H9 (cell line): Measurements from ENCODE around the gene FICD. TPM values are rescaled to one million over a fixed set of nuclear protein-coding genes. Genes with fewer than 3 reads are reported as not detected.
A peak's percentile ranks its signal among the peaks of the same experiment; 100 is the strongest.

Experiments used
- DNase-seq: peaks from one replicate; pipeline ENCODE4 v3.0.0-alpha.2; 2017
- H2AFZ ChIP-seq: one replicate; pipeline ENCODE4 v1.6.1; 2013; ENCODE audit warnings: mild to moderate bottlenecking, low read length, control low read depth, moderate library complexity
- H2AK5ac ChIP-seq: 2 replicates; pipeline ENCODE4 v1.6.1; 2013; ENCODE audit warnings: low read length, control low read depth, mixed read lengths; ENCODE audit not compliant: insufficient read length
- H2BK120ac ChIP-seq: one replicate; pipeline ENCODE4 v1.6.1; 2013; ENCODE audit warnings: low read depth, mild to moderate bottlenecking, low read length, control low read depth, inconsistent platforms; ENCODE audit not compliant: poor library complexity, severe bottlenecking
- H2BK12ac ChIP-seq: 2 replicates; pipeline ENCODE4 v1.6.1; 2013; ENCODE audit warnings: low read length, control low read depth, mixed read lengths, low read depth; ENCODE audit not compliant: insufficient read length
- H2BK15ac ChIP-seq: 2 replicates; pipeline ENCODE4 v1.6.1; 2013; ENCODE audit warnings: low read depth, low read length, control low read depth
- H2BK20ac ChIP-seq: one replicate; pipeline ENCODE4 v1.6.1; 2013; ENCODE audit warnings: low read depth, mild to moderate bottlenecking, low read length, control low read depth, inconsistent platforms; ENCODE audit not compliant: poor library complexity, severe bottlenecking
- H2BK5ac ChIP-seq: 2 replicates; pipeline ENCODE4 v1.6.1; 2013; ENCODE audit warnings: low read length, control low read depth, mixed read lengths; ENCODE audit not compliant: insufficient read length
- H3K14ac ChIP-seq: 2 replicates; pipeline ENCODE4 v1.6.1; 2013; ENCODE audit warnings: low read length, control low read depth; ENCODE audit not compliant: insufficient read depth
- H3K18ac ChIP-seq: 2 replicates; pipeline ENCODE4 v1.6.1; 2013; ENCODE audit warnings: low read depth, mild to moderate bottlenecking, mixed read lengths, low read length, control low read depth; ENCODE audit not compliant: insufficient read length
- H3K23ac ChIP-seq: 2 replicates; pipeline ENCODE4 v1.6.1; 2013; ENCODE audit warnings: low read length, control low read depth, mixed read lengths, low read depth; ENCODE audit not compliant: insufficient read length
- H3K23me2 ChIP-seq: 2 replicates; pipeline ENCODE4 v1.6.1; 2013; ENCODE audit warnings: low read depth, mild to moderate bottlenecking, mixed read lengths, low read length, control low read depth; ENCODE audit not compliant: insufficient read length, poor library complexity, severe bottlenecking
- H3K27ac ChIP-seq: 2 replicates; pipeline ENCODE4 v1.5.1; 2013; ENCODE audit warnings: low read length, control low read depth, mixed read lengths, low read depth; ENCODE audit not compliant: insufficient read length
- H3K27me3 ChIP-seq: 2 replicates; pipeline ENCODE4 v1.6.1; 2013; ENCODE audit warnings: low read length, control low read depth, inconsistent platforms; ENCODE audit not compliant: insufficient read depth
- H3K4ac ChIP-seq: 2 replicates; pipeline ENCODE4 v1.6.1; 2013; ENCODE audit warnings: low read depth, mild to moderate bottlenecking, control low read depth, inconsistent platforms, low read length, moderate library complexity
- H3K4me1 ChIP-seq: 2 replicates; pipeline ENCODE4 v1.6.1; 2013; ENCODE audit warnings: low read length, control low read depth, inconsistent platforms; ENCODE audit not compliant: insufficient read depth
- H3K4me2 ChIP-seq: 2 replicates; pipeline ENCODE4 v1.6.1; 2013; ENCODE audit warnings: low read length, control low read depth, mixed read lengths; ENCODE audit not compliant: insufficient read length, insufficient read depth
- H3K56ac ChIP-seq: 2 replicates; pipeline ENCODE4 v1.6.1; 2013; ENCODE audit warnings: low read depth, mild to moderate bottlenecking, mixed read lengths, low read length, control low read depth; ENCODE audit not compliant: insufficient read length
- H3K79me1 ChIP-seq: 2 replicates; pipeline ENCODE4 v1.6.1; 2013; ENCODE audit warnings: low read depth, mild to moderate bottlenecking, moderate library complexity, low read length, control low read depth, inconsistent platforms; ENCODE audit not compliant: insufficient read depth, poor library complexity, severe bottlenecking
- H3K79me2 ChIP-seq: 2 replicates; pipeline ENCODE4 v1.6.1; 2013; ENCODE audit warnings: low read length, control low read depth, inconsistent platforms; ENCODE audit not compliant: insufficient read depth
- H3K9ac ChIP-seq: 2 replicates; pipeline ENCODE4 v1.6.1; 2013; ENCODE audit warnings: low read length, control low read depth, mixed read lengths; ENCODE audit not compliant: insufficient read length; ENCODE audit errors: extremely low read depth
- H3K9me3 ChIP-seq: one replicate; pipeline ENCODE4 v1.6.1; 2013; ENCODE audit warnings: low read depth, low read length, inconsistent platforms; ENCODE audit not compliant: control insufficient read depth
- H3T11ph ChIP-seq: one replicate; pipeline ENCODE4 v1.6.1; 2013; ENCODE audit warnings: mild to moderate bottlenecking, low read length, control low read depth, inconsistent platforms
- H4K20me1 ChIP-seq: one replicate; pipeline ENCODE4 v1.6.1; 2013; ENCODE audit not compliant: control insufficient read depth, insufficient read length, insufficient read depth
- H4K5ac ChIP-seq: 2 replicates; pipeline ENCODE4 v1.6.1; 2013; ENCODE audit warnings: low read depth, mild to moderate bottlenecking, mixed read lengths, low read length, control low read depth; ENCODE audit not compliant: insufficient read length
- H4K8ac ChIP-seq: replicated peaks from 2 replicates; pipeline ENCODE4 v1.6.1; 2013; ENCODE audit warnings: low read length, control low read depth, mixed read lengths, low read depth; ENCODE audit not compliant: insufficient read length
- H4K91ac ChIP-seq: 2 replicates; pipeline ENCODE4 v1.6.1; 2013; ENCODE audit warnings: low read depth, mild to moderate bottlenecking, moderate library complexity, mixed read lengths, low read length, control low read depth; ENCODE audit not compliant: insufficient read length
- H3K27ac Mint-ChIP-seq, 3 experiments: 2 replicates in 2 of 3; 3 replicates in 1 of 3; pipeline ENCODE4 v1.8.0; 2020 to 2021; ENCODE audit warnings: mixed read lengths in 3 of 3, mild to moderate bottlenecking in 1 of 3, moderate library complexity in 1 of 3
- H3K27me3 Mint-ChIP-seq: 2 replicates; pipeline ENCODE4 v1.8.0; 2021; ENCODE audit warnings: low read depth, mild to moderate bottlenecking, moderate library complexity, mixed read lengths
- H3K36me3 Mint-ChIP-seq, 3 experiments: 2 replicates in 2 of 3; 3 replicates in 1 of 3; pipeline ENCODE4 v1.8.0; 2020 to 2021; ENCODE audit warnings: low read depth in 3 of 3, mixed read lengths in 3 of 3; ENCODE audit not compliant: insufficient read depth in 1 of 3
- H3K4me1 Mint-ChIP-seq, 2 experiments: 2 replicates each; pipeline ENCODE4 v1.8.0; 2020; ENCODE audit warnings: mixed read lengths in 2 of 2
- H3K4me3 Mint-ChIP-seq, 2 experiments: 2 replicates in 1 of 2; 3 replicates in 1 of 2; pipeline ENCODE4 v1.8.0; 2020 to 2021; ENCODE audit warnings: mild to moderate bottlenecking in 2 of 2, mixed read lengths in 2 of 2, moderate library complexity in 1 of 2
- H3K9me3 Mint-ChIP-seq, 2 experiments: 2 replicates in 1 of 2; 3 replicates in 1 of 2; pipeline ENCODE4 v1.8.0; 2020; ENCODE audit warnings: mild to moderate bottlenecking in 2 of 2, mixed read lengths in 2 of 2, moderate library complexity in 1 of 2
- WGBS: extraction: QIAGEN DNeasy Blood & Tissue Kit; methylation state at CpG from one replicate; pipeline ENCODE4 v1.1.7; 2013; ENCODE audit warnings: missing lambda C conversion rate, low lambda C conversion rate, mixed read lengths; ENCODE audit not compliant: insufficient read length; ENCODE audit errors: extremely low coverage; 5-methylcytosine and 5-hydroxymethylcytosine counted together
- total RNA-seq: library from RNA; stranded (reverse); gene quantifications from 2 replicates; pipeline ENCODE4 v1.2.1, GENCODE V29; 2021
- TF ChIP-seq, protein P1 (sequence below): fragments of 200-600 bp; sonication (generic); conservative IDR thresholded peaks from 3 replicates; pipeline ENCODE4 v1.8.0; 2021; ENCODE audit warnings: antibody characterized with exemption, mild to moderate bottlenecking

FICD gene
- total RNA-seq, 1 experiment from 2014 or later = 5.1 TPM

DNA sequence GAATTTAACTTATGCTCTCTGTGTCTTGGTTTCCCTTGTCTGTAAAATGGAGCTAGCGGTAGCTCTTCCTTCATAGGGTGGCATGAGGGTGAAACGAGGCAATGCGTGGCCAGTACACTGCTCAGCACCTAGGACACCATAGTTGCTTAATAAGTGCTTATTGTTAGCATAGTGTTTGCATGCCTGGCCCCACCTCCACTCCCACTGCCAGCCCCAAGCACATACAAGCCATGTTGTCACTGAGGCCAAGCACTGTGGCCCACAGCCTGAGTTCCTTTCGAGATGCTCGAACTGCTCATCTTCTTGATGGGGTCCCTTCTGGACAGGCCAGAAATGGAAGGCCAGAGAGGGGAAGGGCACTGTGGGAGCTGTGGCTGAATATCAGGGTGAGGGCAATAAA, 839 bp downstream of the FICD start:
- Mint-ChIP-seq H3K4me3 (peak overlapping the region; percentile 86 to 91), H3K36me3 (peaks cover 20 to 37% (median 29%) of the 10 kb centered on the region in 3 experiments; a peak in 6 of 7 replicates), H3K27ac (peak overlapping the region in 1 of 3 experiments; percentile 49; a peak in 1 of 7 replicates), H3K9me3 (no peaks in the 10 kb centered on the region), H3K4me1 (peaks cover 18 to 22% of the 10 kb centered on the region in 2 experiments), H3K27me3 (no peaks in the 10 kb centered on the region; the same call in 1 of the 2 replicates)
- no peak overlapping the region for H2AK5ac ChIP-seq
- H3T11ph ChIP-seq = no peak overlapping the region
- H3K9ac ChIP-seq = peak overlapping the region; percentile 73
- H3K9me3 ChIP-seq = no peaks in the 10 kb centered on the region
- H3K23ac ChIP-seq = no peak overlapping the region
- no peaks in the 10 kb centered on the region; the same call in 1 of the 2 replicates for H3K27me3 ChIP-seq
- TF ChIP-seq, protein P1, sequence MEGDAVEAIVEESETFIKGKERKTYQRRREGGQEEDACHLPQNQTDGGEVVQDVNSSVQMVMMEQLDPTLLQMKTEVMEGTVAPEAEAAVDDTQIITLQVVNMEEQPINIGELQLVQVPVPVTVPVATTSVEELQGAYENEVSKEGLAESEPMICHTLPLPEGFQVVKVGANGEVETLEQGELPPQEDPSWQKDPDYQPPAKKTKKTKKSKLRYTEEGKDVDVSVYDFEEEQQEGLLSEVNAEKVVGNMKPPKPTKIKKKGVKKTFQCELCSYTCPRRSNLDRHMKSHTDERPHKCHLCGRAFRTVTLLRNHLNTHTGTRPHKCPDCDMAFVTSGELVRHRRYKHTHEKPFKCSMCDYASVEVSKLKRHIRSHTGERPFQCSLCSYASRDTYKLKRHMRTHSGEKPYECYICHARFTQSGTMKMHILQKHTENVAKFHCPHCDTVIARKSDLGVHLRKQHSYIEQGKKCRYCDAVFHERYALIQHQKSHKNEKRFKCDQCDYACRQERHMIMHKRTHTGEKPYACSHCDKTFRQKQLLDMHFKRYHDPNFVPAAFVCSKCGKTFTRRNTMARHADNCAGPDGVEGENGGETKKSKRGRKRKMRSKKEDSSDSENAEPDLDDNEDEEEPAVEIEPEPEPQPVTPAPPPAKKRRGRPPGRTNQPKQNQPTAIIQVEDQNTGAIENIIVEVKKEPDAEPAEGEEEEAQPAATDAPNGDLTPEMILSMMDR = no peak
- no peak overlapping the region for H2BK120ac ChIP-seq
- H3K14ac ChIP-seq = no peak overlapping the region
- peak overlapping the region; percentile 88 for H3K4me2 ChIP-seq
- H4K20me1 ChIP-seq = peaks cover 2% of the 10 kb centered on the region
- H3K4ac ChIP-seq = no peak overlapping the region
- no peak overlapping the region for H2BK12ac ChIP-seq
- no CpG with 5 or more reads among the region's 5 CpGs for WGBS
- no peak overlapping the region for H4K5ac ChIP-seq
- no peak overlapping the region for H3K18ac ChIP-seq
- H3K27ac ChIP-seq = no peak overlapping the region
- H2BK20ac ChIP-seq = no peak overlapping the region
- DNase-seq = no peak
- H3K4me1 ChIP-seq = peaks cover 6% of the 10 kb centered on the region; the same call in 1 of the 2 replicates
- H2BK15ac ChIP-seq = no peak overlapping the region
- H2BK5ac ChIP-seq = no peak overlapping the region
- H3K56ac ChIP-seq = no peak overlapping the region
- H4K91ac ChIP-seq = no peak overlapping the region
- H2AFZ ChIP-seq = no peak overlapping the region
- H4K8ac ChIP-seq = no peak overlapping the region
- H3K79me2 ChIP-seq = no peaks in the 10 kb centered on the region
- H3K79me1 ChIP-seq = peaks cover 5% of the 10 kb centered on the region
- peaks cover 6% of the 10 kb centered on the region for H3K23me2 ChIP-seq
